RWPE1 (cell line): ENCODE measurements around the gene RUNX1.

Experiments
- CTCF ChIA-PET: fragments of 350-600 bp; sonication (Branson Sonifier 250); formaldehyde crosslinking; extraction: SDS; loops from one replicate; lab custom pipeline; 2021; lab: Yijun Ruan, JAX
- POLR2A ChIA-PET: fragments of 400-600 bp; formaldehyde crosslinking; extraction: SDS; loops from one replicate; lab custom pipeline; 2020; ENCODE audit warnings: antibody characterized with exemption; ENCODE audit not compliant: low non-redundant PET; lab: Yijun Ruan, JAX
- DNase-seq: peaks from one replicate; pipeline ENCODE4 v3.0.0; 2012; ENCODE audit warnings: low spot score
- H3K27ac ChIP-seq: fragments of 450-650 bp; 2 replicates; pipeline ENCODE4 v1.5.1; 2017
- TF ChIP-seq, protein P1 (sequence below): fragments of 450-650 bp; conservative IDR thresholded peaks from 2 replicates; pipeline ENCODE4 v1.5.1; 2017; ENCODE audit warnings: low read depth, mild to moderate bottlenecking

The RUNX1 gene

DNA sequence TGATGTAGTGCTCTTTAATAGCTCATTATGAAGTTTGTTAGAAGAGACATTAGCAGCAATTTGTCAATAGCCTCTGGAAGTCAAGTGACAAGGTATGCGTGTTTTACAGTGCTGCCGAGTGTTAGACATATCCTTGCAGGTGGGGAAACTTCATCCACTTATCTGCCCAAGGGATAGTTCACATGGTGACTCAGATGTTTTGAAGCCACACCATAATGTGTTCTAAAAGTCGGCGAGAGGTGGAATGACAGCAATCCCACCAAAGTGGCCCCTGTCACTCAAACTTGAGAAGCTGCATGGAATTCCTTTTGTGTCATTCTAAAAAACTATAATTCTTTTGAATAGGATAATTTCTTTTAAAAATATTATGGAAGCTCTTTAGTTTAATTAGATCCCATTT lies 98.1 kb downstream of the RUNX1 start:
- POLR2A ChIA-PET, result no interaction called here
- TF ChIP-seq, protein P1, sequence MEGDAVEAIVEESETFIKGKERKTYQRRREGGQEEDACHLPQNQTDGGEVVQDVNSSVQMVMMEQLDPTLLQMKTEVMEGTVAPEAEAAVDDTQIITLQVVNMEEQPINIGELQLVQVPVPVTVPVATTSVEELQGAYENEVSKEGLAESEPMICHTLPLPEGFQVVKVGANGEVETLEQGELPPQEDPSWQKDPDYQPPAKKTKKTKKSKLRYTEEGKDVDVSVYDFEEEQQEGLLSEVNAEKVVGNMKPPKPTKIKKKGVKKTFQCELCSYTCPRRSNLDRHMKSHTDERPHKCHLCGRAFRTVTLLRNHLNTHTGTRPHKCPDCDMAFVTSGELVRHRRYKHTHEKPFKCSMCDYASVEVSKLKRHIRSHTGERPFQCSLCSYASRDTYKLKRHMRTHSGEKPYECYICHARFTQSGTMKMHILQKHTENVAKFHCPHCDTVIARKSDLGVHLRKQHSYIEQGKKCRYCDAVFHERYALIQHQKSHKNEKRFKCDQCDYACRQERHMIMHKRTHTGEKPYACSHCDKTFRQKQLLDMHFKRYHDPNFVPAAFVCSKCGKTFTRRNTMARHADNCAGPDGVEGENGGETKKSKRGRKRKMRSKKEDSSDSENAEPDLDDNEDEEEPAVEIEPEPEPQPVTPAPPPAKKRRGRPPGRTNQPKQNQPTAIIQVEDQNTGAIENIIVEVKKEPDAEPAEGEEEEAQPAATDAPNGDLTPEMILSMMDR, result no peak
- DNase-seq, result no peak
- H3K27ac ChIP-seq, result no peak overlapping the region
- CTCF ChIA-PET, result no interaction called here

DNA sequence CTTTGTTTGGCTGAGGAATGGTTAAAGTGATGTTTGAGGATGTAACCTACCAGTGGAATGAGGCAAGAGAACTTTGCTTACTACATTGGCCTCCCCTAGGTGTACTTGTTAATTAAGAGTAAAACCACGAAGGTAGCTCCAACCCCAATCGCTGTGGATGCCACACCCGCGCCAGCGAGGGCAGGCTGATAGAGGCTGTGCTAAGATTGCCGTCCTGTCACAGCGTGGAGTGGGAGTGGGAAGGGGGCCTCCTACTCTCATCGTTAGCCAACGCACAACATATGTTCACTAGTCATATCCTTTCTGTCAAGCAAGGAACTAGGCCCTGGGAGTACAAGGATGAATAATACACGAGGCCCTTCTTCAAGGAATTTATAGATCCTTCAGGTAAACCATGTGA lies 99.6 kb downstream of the RUNX1 start:
- ChIA-PET POLR2A (no interaction called here), CTCF (no interaction called here)
- H3K27ac ChIP-seq, result no peak overlapping the region
- TF ChIP-seq, protein P1, result no peak
- no peak for DNase-seq

DNA sequence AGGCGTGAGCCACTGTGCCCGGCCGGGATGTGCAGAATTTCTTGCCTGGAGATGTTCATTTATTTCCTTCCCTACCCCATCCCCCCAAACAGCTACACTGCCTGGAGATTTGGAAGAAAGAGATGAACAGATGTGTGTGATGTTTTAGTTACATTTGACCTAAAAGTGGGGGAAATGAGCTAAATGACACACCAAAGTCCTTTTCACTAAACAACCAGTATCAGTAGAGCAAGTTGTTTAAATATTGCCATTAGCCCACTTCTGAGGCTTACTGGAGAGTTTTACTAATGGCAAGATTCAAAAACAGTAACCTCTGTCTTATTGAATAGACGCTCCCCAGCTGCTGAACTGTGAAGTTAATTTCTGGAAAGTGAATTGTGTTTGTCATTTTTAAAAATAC lies 100.1 kb downstream of the RUNX1 start:
- DNase-seq, result no peak
- CTCF ChIA-PET, result no interaction called here
- TF ChIP-seq, protein P1, result no peak
- H3K27ac ChIP-seq, result no peak overlapping the region
- POLR2A ChIA-PET, result interaction anchor here (0.6 kb wide), 1 partner anchor 46 kb away, joined by 8 read pairs; no protein-coding TSS in a partner anchor

DNA sequence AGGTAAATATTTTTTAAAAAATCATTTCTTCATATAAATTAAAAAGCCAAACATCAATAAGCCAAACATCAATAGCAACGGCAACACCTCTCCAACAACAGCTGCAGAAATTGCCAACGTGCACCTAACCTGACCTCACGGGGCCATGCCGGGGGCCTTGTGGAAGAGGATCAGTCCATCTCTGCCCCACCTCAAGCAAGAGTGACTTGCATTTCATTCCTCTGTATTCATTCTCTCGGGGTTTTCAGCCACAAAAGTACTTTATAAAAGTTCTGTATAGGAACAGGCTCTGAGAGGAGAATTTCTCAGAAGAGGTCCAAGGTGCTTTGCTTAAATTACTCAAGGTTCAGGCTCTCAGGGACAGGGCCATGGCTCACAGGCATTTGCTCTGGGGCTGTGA lies 100.9 kb downstream of the RUNX1 start:
- POLR2A ChIA-PET, result no interaction called here
- CTCF ChIA-PET, result interaction anchor here (0.5 to 0.7 kb wide), 3 partner anchors 12 to 243 kb away, joined by 3 to 5 read pairs (median 3); no protein-coding TSS in a partner anchor
- no peak for DNase-seq
- no peak overlapping the region for H3K27ac ChIP-seq
- TF ChIP-seq, protein P1, result no peak

DNA sequence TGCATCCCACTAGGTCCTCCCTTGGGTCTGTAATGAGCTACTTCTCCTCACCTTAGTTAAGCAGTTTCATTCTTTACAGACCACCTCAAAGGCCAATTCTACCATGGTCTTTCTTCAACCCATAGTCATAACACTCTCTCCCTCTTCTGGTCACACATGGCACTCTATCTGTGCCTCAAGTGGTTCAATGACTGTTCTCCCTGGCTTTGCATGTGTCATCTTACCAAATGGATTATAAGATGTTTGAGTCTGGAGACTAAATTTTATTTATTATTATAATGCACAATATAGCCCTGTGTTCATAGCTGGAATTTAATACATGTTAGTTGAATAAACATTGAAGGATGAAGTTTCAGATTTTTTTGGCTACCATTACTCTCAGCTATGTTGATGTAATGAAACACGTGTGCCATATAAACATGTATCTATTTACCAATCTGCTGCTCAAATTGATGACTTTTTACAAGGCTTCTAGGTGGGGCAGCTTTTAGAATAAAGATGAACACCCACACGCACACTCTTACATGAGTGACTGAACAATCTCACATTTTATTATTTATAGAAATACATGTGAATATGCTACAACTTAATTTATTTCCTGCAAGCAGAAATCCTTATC lies 102.1 kb downstream of the RUNX1 start:
- H3K27ac ChIP-seq, result no peak overlapping the region
- ChIA-PET POLR2A (no interaction called here), CTCF (interaction anchor here (0.7 kb wide), 1 partner anchor 32 kb away, joined by 3 read pairs; no protein-coding TSS in a partner anchor)
- no peak for DNase-seq
- TF ChIP-seq, protein P1, result no peak

DNA sequence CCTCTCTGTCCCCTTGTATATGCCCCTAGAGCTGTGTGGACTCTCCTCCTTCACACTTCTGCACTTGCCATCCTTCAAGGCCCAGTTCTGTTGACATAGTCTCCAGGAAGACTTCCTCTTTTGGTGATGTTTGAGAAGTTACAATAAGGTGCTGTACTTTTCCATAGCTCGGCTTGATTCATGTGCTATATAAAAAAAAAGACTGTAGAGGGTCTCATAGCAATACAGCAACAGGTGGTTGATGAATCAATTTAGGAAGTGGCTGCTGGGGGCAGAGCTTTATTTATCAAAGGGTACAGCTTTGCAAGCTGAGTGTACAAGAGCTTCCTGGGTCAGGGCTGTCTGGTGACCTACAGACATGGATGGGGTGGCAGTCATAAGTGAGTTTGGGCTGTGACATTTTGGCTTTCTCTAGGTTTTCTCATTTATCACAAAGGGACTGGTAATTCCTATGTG lies 102.7 kb downstream of the RUNX1 start:
- DNase-seq, result no peak
- CTCF ChIA-PET, result interaction anchor here (0.7 kb wide), 1 partner anchor 33 kb away, joined by 3 read pairs; no protein-coding TSS in a partner anchor
- POLR2A ChIA-PET, result no interaction called here
- H3K27ac ChIP-seq, result no peak overlapping the region
- TF ChIP-seq, protein P1, result no peak
